HepG2 (cell line): ENCODE data around the gene MYL6. TPM values are rescaled to one million over a fixed set of nuclear protein-coding genes. Genes with fewer than 3 reads are reported as not detected.

Experiments
- ARNT2 ChIP-seq: sonication (generic); formaldehyde crosslinking; IDR thresholded peaks from 2 replicates; pipeline ENCODE4 v1.8.0; 2022; ENCODE audit warnings: mild to moderate bottlenecking, low read depth, missing genetic modification reagents, moderate library complexity
- DNMT1 ChIP-seq: sonication (generic); formaldehyde crosslinking; IDR thresholded peaks from 2 replicates; pipeline ENCODE4 v1.5.1; 2020; ENCODE audit warnings: mild to moderate bottlenecking, missing genetic modification reagents
- DR1 ChIP-seq: sonication (generic); formaldehyde crosslinking; IDR thresholded peaks from 2 replicates; pipeline ENCODE4 v1.8.0; 2021; ENCODE audit warnings: mild to moderate bottlenecking, missing genetic modification reagents, inconsistent platforms
- FOXP1 ChIP-seq, 2 experiments: fragments of 450-650 bp in 1 of 2; IDR thresholded peaks; 2 replicates each; pipeline ENCODE4 v1.6.1; 2017 to 2018; ENCODE audit warnings: antibody characterized with exemption in 1 of 2
- HCFC1 ChIP-seq: fragments of 150-350 bp; IDR thresholded peaks from 2 replicates; pipeline ENCODE4 v1.6.1; 2014; ENCODE audit warnings: low read depth, low read length
- HMGA1 ChIP-seq: sonication (generic); formaldehyde crosslinking; conservative IDR thresholded peaks from 2 replicates; pipeline ENCODE4 v1.4.0; 2020; ENCODE audit warnings: missing genetic modification reagents
- MTF2 ChIP-seq: sonication (generic); formaldehyde crosslinking; IDR thresholded peaks from 2 replicates; pipeline ENCODE4 v1.5.0; 2020; ENCODE audit warnings: missing genetic modification reagents, borderline replicate concordance
- PCBP1 ChIP-seq: fragments of 200-400 bp; formaldehyde crosslinking; IDR thresholded peaks from 2 replicates; pipeline ENCODE4 v1.6.1; 2017; ENCODE audit warnings: mild to moderate bottlenecking, low read depth, low read length, borderline replicate concordance
- SP5 ChIP-seq: IDR thresholded peaks from 2 replicates; pipeline ENCODE4 v1.6.1; 2016; ENCODE audit warnings: low read depth, borderline replicate concordance
- TOE1 ChIP-seq: sonication (generic); formaldehyde crosslinking; IDR thresholded peaks from 2 replicates; pipeline ENCODE4 v1.4.0; 2020; ENCODE audit warnings: mild to moderate bottlenecking, missing genetic modification reagents
- ZFAT ChIP-seq: sonication (generic); formaldehyde crosslinking; conservative IDR thresholded peaks from 2 replicates; pipeline ENCODE4 v1.8.1; 2023; ENCODE audit warnings: missing genetic modification reagents, inconsistent platforms
- ZFP90 ChIP-seq: sonication (generic); formaldehyde crosslinking; IDR thresholded peaks from 2 replicates; pipeline ENCODE4 v1.8.0; 2022; ENCODE audit warnings: missing genetic modification reagents, mild to moderate bottlenecking, inconsistent platforms, borderline replicate concordance
- ZNF225 ChIP-seq: sonication (generic); formaldehyde crosslinking; IDR thresholded peaks from 2 replicates; pipeline ENCODE4 v1.4.0; 2020; ENCODE audit warnings: mild to moderate bottlenecking, missing genetic modification reagents
- ZNF564 ChIP-seq: sonication (generic); formaldehyde crosslinking; IDR thresholded peaks from 2 replicates; pipeline ENCODE4 v1.8.1; 2023; ENCODE audit warnings: mild to moderate bottlenecking, missing genetic modification reagents
- polyA plus RNA-seq, 8 experiments: library from polyadenylated mRNA; depleted of rRNA in 3 of 8; stranded (reverse) in 7 of 8; unstranded in 1 of 8; fragments of >200 nt; fragmentation: Illumina TruSeq in 4 of 8; extraction: Trizol in 4 of 8; gene quantifications; 2 replicates each; pipeline versions ENCODE4 v1.2.1 to v1.2.3, GENCODE V29; 2011 to 2016; ENCODE audit warnings: low read depth in 4 of 8, missing spikeins in 1 of 8, mixed read lengths in 1 of 8; ENCODE audit not compliant: insufficient read depth in 1 of 8
- total RNA-seq, 5 experiments: library from RNA; depleted of rRNA; stranded (reverse); fragments of >200 nt; fragmentation: Illumina TruSeq; extraction: Trizol; gene quantifications; 2 replicates each; pipeline ENCODE4 v1.2.3, GENCODE V29; 2016; ENCODE audit warnings: low read depth in 1 of 5
- TF ChIP-seq, protein P1 (sequence below): IDR thresholded peaks from 2 replicates; pipeline ENCODE4 v1.6.1; 2018; ENCODE audit warnings: missing genetic modification reagents, mild to moderate bottlenecking, missing compliant biosample characterization
- TF ChIP-seq, protein P2 (sequence below): sonication (generic); formaldehyde crosslinking; IDR thresholded peaks from 2 replicates; pipeline ENCODE4 v1.8.0; 2022; ENCODE audit warnings: mild to moderate bottlenecking, missing genetic modification reagents; ENCODE audit not compliant: insufficient replicate concordance
- TF ChIP-seq, protein P3 (sequence below): sonication (generic); formaldehyde crosslinking; IDR thresholded peaks from 2 replicates; pipeline ENCODE4 v1.4.0; 2020; ENCODE audit warnings: missing genetic modification reagents
- TF ChIP-seq, protein P4 (sequence below): sonication (generic); formaldehyde crosslinking; IDR thresholded peaks from 2 replicates; pipeline ENCODE4 v1.8.1; 2023; ENCODE audit warnings: missing genetic modification reagents, inconsistent platforms, borderline replicate concordance
- TF ChIP-seq, protein P5 (sequence below): sonication (generic); formaldehyde crosslinking; IDR thresholded peaks from 2 replicates; pipeline ENCODE4 v1.4.0; 2020; ENCODE audit warnings: missing genetic modification reagents
- TF ChIP-seq, protein P6 (sequence below): sonication (generic); formaldehyde crosslinking; IDR thresholded peaks from 2 replicates; pipeline ENCODE4 v1.8.1; 2023; ENCODE audit warnings: mild to moderate bottlenecking, inconsistent platforms, moderate library complexity, missing genetic modification reagents, borderline replicate concordance

The MYL6 gene
- total and polyA plus RNA-seq, 2 of the 13 experiments (the other 11 are each of a cell fraction or from before 2014, with no cell fraction given) = 1,127 to 1,192 TPM

DNA sequence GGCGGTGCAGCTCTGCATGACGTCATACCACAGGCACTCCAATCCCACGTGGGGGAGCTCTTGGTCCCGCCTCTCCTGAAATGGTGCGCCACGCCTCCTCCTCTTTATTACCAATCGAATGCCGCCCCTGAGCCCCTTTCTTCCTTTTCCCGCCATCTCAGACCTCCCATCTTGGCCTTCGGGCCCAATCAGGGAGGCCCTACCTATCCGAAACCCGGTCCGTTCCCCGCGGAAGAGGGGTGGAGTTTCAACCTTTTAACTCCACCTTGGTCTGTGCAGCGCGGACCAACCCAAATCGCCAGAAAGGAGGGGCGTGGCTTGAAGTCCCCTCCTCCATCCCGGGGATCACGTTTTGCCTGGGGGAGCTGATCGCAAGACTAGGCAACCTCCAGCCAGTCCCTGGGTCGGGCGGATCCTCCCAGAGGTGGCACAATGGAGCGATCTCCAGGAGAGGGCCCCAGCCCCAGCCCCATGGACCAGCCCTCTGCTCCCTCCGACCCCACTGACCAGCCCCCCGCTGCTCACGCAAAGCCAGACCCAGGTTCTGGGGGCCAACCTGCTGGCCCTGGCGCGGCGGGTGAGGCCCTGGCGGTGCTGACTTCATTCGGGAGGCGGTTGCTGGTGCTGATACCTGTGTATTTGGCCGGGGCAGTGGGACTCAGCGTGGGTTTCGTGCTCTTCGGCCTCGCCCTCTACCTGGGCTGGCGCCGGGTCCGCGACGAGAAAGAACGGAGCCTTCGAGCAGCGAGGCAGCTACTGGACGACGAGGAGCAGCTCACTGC, 30.1 kb upstream of the MYL6 start, which contains the start of gene ESYT1 (continued):
- TF ChIP-seq, protein P1, sequence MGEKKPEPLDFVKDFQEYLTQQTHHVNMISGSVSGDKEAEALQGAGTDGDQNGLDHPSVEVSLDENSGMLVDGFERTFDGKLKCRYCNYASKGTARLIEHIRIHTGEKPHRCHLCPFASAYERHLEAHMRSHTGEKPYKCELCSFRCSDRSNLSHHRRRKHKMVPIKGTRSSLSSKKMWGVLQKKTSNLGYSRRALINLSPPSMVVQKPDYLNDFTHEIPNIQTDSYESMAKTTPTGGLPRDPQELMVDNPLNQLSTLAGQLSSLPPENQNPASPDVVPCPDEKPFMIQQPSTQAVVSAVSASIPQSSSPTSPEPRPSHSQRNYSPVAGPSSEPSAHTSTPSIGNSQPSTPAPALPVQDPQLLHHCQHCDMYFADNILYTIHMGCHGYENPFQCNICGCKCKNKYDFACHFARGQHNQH = peak; percentile 59; the same call in 1 of the 2 replicates
- TF ChIP-seq ZNF564 (CRISPR knock-in tag) (no peak), SP5 (CRISPR knock-in tag) (peak; percentile 53; the same call in 1 of the 2 replicates), HMGA1 (CRISPR knock-in tag) (no peak), MTF2 (CRISPR knock-in tag) (no peak), TOE1 (no peak), ZNF225 (CRISPR knock-in tag) (no peak), HCFC1 (no peak), ARNT2 (CRISPR knock-in tag) (no peak), DR1 (CRISPR knock-in tag) (peak; percentile 67; the same call in 1 of the 2 replicates), ZFAT (no peak), ZFP90 (CRISPR knock-in tag) (peak; percentile 51; the same call in 1 of the 2 replicates), PCBP1 (no peak), FOXP1 (IDR thresholded peaks at IDR 0.05) (no peak), FOXP1 (CRISPR knock-in tag; IDR thresholded peaks at IDR 0.05) (0 out of 2 replicates have a peak, but pooled peaks have one; percentile 5), DNMT1 (CRISPR knock-in tag) (no peak)
- TF ChIP-seq, protein P2, sequence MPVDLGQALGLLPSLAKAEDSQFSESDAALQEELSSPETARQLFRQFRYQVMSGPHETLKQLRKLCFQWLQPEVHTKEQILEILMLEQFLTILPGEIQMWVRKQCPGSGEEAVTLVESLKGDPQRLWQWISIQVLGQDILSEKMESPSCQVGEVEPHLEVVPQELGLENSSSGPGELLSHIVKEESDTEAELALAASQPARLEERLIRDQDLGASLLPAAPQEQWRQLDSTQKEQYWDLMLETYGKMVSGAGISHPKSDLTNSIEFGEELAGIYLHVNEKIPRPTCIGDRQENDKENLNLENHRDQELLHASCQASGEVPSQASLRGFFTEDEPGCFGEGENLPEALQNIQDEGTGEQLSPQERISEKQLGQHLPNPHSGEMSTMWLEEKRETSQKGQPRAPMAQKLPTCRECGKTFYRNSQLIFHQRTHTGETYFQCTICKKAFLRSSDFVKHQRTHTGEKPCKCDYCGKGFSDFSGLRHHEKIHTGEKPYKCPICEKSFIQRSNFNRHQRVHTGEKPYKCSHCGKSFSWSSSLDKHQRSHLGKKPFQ (CRISPR knock-in tag) = peak; percentile 51
- TF ChIP-seq, protein P3, sequence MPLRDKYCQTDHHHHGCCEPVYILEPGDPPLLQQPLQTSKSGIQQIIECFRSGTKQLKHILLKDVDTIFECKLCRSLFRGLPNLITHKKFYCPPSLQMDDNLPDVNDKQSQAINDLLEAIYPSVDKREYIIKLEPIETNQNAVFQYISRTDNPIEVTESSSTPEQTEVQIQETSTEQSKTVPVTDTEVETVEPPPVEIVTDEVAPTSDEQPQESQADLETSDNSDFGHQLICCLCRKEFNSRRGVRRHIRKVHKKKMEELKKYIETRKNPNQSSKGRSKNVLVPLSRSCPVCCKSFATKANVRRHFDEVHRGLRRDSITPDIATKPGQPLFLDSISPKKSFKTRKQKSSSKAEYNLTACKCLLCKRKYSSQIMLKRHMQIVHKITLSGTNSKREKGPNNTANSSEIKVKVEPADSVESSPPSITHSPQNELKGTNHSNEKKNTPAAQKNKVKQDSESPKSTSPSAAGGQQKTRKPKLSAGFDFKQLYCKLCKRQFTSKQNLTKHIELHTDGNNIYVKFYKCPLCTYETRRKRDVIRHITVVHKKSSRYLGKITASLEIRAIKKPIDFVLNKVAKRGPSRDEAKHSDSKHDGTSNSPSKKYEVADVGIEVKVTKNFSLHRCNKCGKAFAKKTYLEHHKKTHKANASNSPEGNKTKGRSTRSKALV = no peak
- TF ChIP-seq, protein P4, sequence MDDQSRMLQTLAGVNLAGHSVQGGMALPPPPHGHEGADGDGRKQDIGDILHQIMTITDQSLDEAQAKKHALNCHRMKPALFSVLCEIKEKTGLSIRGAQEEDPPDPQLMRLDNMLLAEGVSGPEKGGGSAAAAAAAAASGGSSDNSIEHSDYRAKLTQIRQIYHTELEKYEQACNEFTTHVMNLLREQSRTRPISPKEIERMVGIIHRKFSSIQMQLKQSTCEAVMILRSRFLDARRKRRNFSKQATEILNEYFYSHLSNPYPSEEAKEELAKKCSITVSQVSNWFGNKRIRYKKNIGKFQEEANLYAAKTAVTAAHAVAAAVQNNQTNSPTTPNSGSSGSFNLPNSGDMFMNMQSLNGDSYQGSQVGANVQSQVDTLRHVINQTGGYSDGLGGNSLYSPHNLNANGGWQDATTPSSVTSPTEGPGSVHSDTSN = no peak
- TF ChIP-seq, protein P5, sequence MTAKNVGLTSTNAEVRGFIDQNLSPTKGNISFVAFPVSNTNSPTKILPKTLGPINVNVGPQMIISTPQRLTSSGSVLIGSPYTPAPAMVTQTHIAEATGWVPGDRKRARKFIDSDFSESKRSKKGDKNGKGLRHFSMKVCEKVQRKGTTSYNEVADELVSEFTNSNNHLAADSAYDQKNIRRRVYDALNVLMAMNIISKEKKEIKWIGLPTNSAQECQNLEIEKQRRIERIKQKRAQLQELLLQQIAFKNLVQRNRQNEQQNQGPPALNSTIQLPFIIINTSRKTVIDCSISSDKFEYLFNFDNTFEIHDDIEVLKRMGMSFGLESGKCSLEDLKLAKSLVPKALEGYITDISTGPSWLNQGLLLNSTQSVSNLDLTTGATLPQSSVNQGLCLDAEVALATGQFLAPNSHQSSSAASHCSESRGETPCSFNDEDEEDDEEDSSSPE (CRISPR knock-in tag) = peak; percentile 89; the same call in 1 of the 2 replicates
- TF ChIP-seq, protein P6, sequence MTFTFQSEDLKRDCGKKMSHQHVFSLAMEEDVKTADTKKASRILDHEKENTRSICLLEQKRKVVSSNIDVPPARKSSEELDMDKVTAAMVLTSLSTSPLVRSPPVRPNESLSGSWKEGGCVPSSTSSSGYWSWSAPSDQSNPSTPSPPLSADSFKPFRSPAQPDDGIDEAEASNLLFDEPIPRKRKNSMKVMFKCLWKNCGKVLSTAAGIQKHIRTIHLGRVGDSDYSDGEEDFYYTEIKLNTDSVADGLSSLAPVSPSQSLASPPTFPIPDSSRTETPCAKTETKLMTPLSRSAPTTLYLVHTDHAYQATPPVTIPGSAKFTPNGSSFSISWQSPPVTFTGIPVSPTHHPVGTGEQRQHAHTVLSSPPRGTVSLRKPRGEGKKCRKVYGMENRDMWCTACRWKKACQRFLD (CRISPR knock-in tag) = 0 out of 2 replicates have a peak, but pooled peaks have one; percentile 59
